ENCODE data around the gene PRKD2. TPM values are rescaled to one million over a fixed set of nuclear protein-coding genes. Genes with fewer than 3 reads are reported as not detected.

PRKD2 gene
- total and polyA plus RNA-seq, 12 donors = 6.8 to 77.1 (median 26.8) TPM

DNA sequence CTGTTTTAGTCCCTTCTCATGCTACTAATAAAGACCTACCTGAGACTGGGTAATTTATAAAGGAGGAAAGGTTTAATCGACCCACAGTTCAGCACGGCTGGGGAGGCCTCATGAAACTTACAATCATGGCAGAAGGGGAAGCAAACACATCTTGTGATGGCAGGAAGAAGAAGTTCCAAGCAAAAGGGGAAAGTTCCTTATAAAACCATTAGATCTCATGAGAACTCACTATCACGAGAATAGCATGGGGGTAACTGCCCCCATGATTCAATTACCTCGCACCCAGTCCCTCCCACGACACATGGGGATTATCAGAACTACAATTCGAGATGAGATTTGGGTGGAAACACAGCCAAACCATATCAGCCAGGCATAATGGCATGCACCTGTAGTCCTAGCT lies 42.3 kb upstream of the PRKD2 start:
- no peaks in the 10 kb centered on the region for H3K9me3 ChIP-seq (replicated peaks in 1 of 3)
- peak overlapping the region in 3 of 5 donors; percentile 50 to 79 (median 57) for H3K27ac ChIP-seq
- DNase-seq = no peak
- intact Hi-C loops (cut with DNase I) = loop anchor here (5.0 to 10.0 kb wide), 3 partner anchors 78 to 236 kb away; no protein-coding TSS in a partner anchor
- no peaks in the 10 kb centered on the region for H3K27me3 ChIP-seq
- no peak for TF ChIP-seq POLR2A (IDR thresholded peaks at IDR 0.05)
- TF ChIP-seq, protein P1, sequence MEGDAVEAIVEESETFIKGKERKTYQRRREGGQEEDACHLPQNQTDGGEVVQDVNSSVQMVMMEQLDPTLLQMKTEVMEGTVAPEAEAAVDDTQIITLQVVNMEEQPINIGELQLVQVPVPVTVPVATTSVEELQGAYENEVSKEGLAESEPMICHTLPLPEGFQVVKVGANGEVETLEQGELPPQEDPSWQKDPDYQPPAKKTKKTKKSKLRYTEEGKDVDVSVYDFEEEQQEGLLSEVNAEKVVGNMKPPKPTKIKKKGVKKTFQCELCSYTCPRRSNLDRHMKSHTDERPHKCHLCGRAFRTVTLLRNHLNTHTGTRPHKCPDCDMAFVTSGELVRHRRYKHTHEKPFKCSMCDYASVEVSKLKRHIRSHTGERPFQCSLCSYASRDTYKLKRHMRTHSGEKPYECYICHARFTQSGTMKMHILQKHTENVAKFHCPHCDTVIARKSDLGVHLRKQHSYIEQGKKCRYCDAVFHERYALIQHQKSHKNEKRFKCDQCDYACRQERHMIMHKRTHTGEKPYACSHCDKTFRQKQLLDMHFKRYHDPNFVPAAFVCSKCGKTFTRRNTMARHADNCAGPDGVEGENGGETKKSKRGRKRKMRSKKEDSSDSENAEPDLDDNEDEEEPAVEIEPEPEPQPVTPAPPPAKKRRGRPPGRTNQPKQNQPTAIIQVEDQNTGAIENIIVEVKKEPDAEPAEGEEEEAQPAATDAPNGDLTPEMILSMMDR (IDR thresholded peaks at IDR 0.05) = no peak
- H3K36me3 ChIP-seq (replicated peaks in 1 of 2) = peaks cover 0 to 3% of the 10 kb centered on the region in 2 donors
- peaks cover 7 to 13% of the 10 kb centered on the region in 2 donors for H3K4me1 ChIP-seq (replicated peaks in 1 of 2)
- WGBS, 4 donors = 70 to 75% (median 73%) methylated on average over 6 of the region's 6 CpGs
- H3K4me3 ChIP-seq = no peak overlapping the region

DNA sequence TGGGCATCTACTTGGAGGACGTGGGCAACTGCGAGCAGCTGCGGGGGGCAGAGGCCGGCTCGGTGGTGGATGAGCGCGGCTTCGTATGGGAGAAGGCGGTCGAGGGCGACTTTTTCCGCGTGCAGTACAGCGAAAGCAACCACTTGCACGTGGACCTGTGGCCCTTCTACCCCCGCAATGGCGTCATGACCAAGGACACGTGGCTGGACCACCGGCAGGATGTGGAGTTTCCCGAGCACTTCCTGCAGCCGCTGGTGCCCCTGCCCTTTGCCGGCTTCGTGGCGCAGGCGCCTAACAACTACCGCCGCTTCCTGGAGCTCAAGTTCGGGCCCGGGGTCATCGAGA lies 39.6 kb upstream of the PRKD2 start:
- Histone ChIP-seq H3K27ac (no peak overlapping the region), H3K9me3 (replicated peaks in 1 of 3) (no peaks in the 10 kb centered on the region), H3K36me3 (replicated peaks in 1 of 2) (peaks cover 0 to 3% of the 10 kb centered on the region in 2 donors), H3K27me3 (no peaks in the 10 kb centered on the region), H3K4me3 (no peak overlapping the region), H3K4me1 (replicated peaks in 1 of 2) (peaks cover 7 to 13% of the 10 kb centered on the region in 2 donors)
- WGBS, 4 donors = 73 to 81% (median 77%) methylated on average over 24 to 30 of the region's 30 CpGs
- TF ChIP-seq, protein P1 (IDR thresholded peaks at IDR 0.05) = no peak
- DNase-seq = no peak
- intact Hi-C loops (cut with DNase I) = loop anchor here (5.0 to 10.0 kb wide), 3 partner anchors 81 to 238 kb away; no protein-coding TSS in a partner anchor

DNA sequence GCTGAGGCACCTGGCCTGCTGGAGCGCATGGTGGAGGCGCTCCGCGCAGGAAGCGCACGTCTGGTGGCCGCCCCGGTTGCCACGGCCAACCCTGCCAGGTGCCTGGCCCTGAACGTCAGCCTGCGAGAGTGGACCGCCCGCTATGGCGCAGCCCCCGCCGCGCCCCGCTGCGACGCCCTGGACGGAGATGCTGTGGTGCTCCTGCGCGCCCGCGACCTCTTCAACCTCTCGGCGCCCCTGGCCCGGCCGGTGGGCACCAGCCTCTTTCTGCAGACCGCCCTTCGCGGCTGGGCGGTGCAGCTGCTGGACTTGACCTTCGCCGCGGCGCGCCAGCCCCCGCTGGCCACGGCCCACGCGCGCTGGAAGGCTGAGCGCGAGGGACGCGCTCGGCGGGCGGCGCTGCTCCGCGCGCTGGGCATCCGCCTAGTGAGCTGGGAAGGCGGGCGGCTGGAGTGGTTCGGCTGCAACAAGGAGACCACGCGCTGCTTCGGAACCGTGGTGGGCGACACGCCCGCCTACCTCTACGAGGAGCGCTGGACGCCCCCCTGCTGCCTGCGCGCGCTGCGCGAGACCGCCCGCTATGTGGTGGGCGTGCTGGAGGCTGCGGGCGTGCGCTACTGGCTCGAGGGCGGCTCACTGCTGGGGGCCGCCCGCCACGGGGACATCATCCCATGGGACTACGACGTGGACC lies 39.1 kb upstream of the PRKD2 start:
- no peak for DNase-seq
- Histone ChIP-seq H3K27ac (peak overlapping the region in 2 of 5 donors; percentile 37 to 64), H3K4me1 (replicated peaks in 1 of 2) (peaks cover 7 to 13% of the 10 kb centered on the region in 2 donors), H3K27me3 (no peaks in the 10 kb centered on the region), H3K9me3 (replicated peaks in 1 of 3) (no peaks in the 10 kb centered on the region), H3K4me3 (no peak overlapping the region), H3K36me3 (replicated peaks in 1 of 2) (peaks cover 0 to 3% of the 10 kb centered on the region in 2 donors)
- TF ChIP-seq, protein P1 (IDR thresholded peaks at IDR 0.05) = no peak
- TF ChIP-seq POLR2A (IDR thresholded peaks at IDR 0.05) = no peak
- WGBS, 4 donors = 85 to 90% (median 90%) methylated on average over 56 to 86 of the region's 86 CpGs
- intact Hi-C loops (cut with DNase I) = loop anchor here (5.0 to 10.0 kb wide), 3 partner anchors 81 to 239 kb away; no protein-coding TSS in a partner anchor

DNA sequence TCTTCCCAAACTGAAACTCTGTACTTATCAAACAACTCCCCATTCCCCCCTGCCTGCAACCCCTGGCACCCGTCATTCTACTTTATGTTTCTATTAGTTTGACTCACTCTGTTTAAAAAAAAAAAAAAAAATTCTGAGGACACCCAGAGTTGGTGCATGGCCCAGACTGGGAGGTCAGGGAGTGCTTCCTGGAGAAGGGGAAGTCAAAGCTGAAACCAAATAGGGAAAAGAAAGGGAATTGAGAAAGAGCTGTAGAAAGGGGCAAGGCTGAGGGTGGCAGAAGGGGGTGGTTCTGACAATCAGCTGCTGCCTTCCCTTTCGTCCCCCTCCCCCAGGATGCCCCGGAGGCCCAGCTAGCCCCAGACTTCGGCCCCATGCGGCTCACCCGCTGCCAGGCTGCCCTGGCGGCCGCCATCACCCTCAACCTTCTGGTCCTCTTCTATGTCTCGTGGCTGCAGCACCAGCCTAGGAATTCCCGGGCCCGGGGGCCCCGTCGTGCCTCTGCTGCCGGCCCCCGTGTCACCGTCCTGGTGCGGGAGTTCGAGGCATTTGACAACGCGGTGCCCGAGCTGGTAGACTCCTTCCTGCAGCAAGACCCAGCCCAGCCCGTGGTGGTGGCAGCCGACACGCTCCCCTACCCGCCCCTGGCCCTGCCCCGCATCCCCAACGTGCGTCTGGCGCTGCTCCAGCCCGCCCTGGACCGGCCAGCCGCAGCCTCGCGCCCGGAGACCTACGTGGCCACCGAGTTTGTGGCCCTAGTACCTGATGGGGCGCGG lies 38.4 kb upstream of the PRKD2 start:
- intact Hi-C loops (cut with DNase I) = loop anchor here (5.0 to 10.0 kb wide), 3 partner anchors 82 to 240 kb away; no protein-coding TSS in a partner anchor
- DNase-seq = peak in 3 of 7 donors; percentile 42 to 49 (median 45)
- Histone ChIP-seq H3K9me3 (replicated peaks in 1 of 3) (no peaks in the 10 kb centered on the region), H3K27ac (peak overlapping the region in 3 of 5 donors; percentile 4 to 64 (median 37)), H3K27me3 (no peaks in the 10 kb centered on the region), H3K4me1 (replicated peaks in 1 of 2) (peaks cover 7 to 13% of the 10 kb centered on the region in 2 donors), H3K36me3 (replicated peaks in 1 of 2) (peaks cover 0 to 9% of the 10 kb centered on the region in 2 donors), H3K4me3 (no peak overlapping the region)
- no peak for TF ChIP-seq POLR2A (IDR thresholded peaks at IDR 0.05)
- TF ChIP-seq, protein P1 (IDR thresholded peaks at IDR 0.05) = no peak
- 38 to 76% (median 55%) methylated on average over 6 to 39 of the region's 39 CpGs for WGBS, 4 donors

Measured in adrenal gland (tissue), 12 donors.